Loucy (cell line): ENCODE measurements around the gene TMEM51.

Source experiments
- H2AFZ ChIP-seq: fragments of 200-600 bp; sonication (generic); 2 replicates; pipeline ENCODE4 v1.6.0; 2016; ENCODE audit warnings: antibody characterized with exemption, mild to moderate bottlenecking, low read length, moderate library complexity
- H3F3A ChIP-seq: fragments of 200-600 bp; 2 replicates; pipeline ENCODE4 v1.6.0; 2016; ENCODE audit warnings: antibody characterized with exemption, low read depth, mild to moderate bottlenecking
- H3K27me3 ChIP-seq: fragments of 200-600 bp; sonication (generic); 2 replicates; pipeline ENCODE4 v1.6.1; 2014; ENCODE audit warnings: low read length, mild to moderate bottlenecking; ENCODE audit not compliant: insufficient read depth, poor library complexity, severe bottlenecking
- H3K36me3 ChIP-seq: fragments of 200-600 bp; sonication (generic); 2 replicates; pipeline ENCODE4 v1.6.1; 2016; ENCODE audit warnings: low read length; ENCODE audit not compliant: insufficient read depth
- H3K4me1 ChIP-seq: fragments of 200-600 bp; sonication (generic); 2 replicates; pipeline ENCODE4 v1.5.1; 2014; ENCODE audit warnings: low read length, mild to moderate bottlenecking; ENCODE audit not compliant: insufficient read depth, poor library complexity, severe bottlenecking
- H3K4me2 ChIP-seq: fragments of 200-600 bp; sonication (generic); 2 replicates; pipeline ENCODE4 v1.6.0; 2014; ENCODE audit warnings: antibody characterized with exemption, low read length, low read depth, mild to moderate bottlenecking; ENCODE audit not compliant: poor library complexity, severe bottlenecking
- H3K4me3 ChIP-seq: fragments of 200-600 bp; sonication (generic); 2 replicates; pipeline ENCODE4 v1.5.1; 2014; ENCODE audit warnings: low read length, mild to moderate bottlenecking, mixed read lengths; ENCODE audit not compliant: poor library complexity, severe bottlenecking
- H3K79me2 ChIP-seq: fragments of 200-600 bp; sonication (generic); 2 replicates; pipeline ENCODE4 v1.6.1; 2014; ENCODE audit warnings: low read length; ENCODE audit not compliant: insufficient read depth
- H3K9ac ChIP-seq: fragments of 200-600 bp; sonication (generic); 2 replicates; pipeline ENCODE4 v1.6.0; 2014; ENCODE audit warnings: mild to moderate bottlenecking, low read depth, low read length, moderate library complexity; ENCODE audit not compliant: poor library complexity, severe bottlenecking
- H3K9me2 ChIP-seq: fragments of 200-600 bp; sonication (generic); replicated peaks from 2 replicates; pipeline ENCODE4 v1.6.1; 2016; ENCODE audit warnings: low read depth, low read length, mixed read lengths
- H3K9me3 ChIP-seq: fragments of 200-600 bp; sonication (generic); 2 replicates; pipeline ENCODE4 v1.6.1; 2014; ENCODE audit warnings: mild to moderate bottlenecking, antibody characterized with exemption, low read length, low read depth; ENCODE audit not compliant: insufficient read depth
- H4K20me1 ChIP-seq: fragments of 200-600 bp; sonication (generic); 2 replicates; pipeline ENCODE4 v1.6.0; 2014; ENCODE audit warnings: antibody characterized with exemption, low read length, mild to moderate bottlenecking; ENCODE audit not compliant: insufficient read depth, poor library complexity, severe bottlenecking
- CTCF ChIP-seq: fragments of 200-600 bp; sonication (generic); conservative IDR thresholded peaks from 2 replicates; pipeline ENCODE4 v1.5.1; 2014; ENCODE audit warnings: mild to moderate bottlenecking, antibody characterized with exemption, low read length
- EZH2phosphoT487 ChIP-seq: fragments of 200-600 bp; IDR thresholded peaks from 2 replicates; pipeline ENCODE4 v1.6.1; 2018; ENCODE audit warnings: antibody characterized with exemption, mild to moderate bottlenecking, moderate library complexity, borderline replicate concordance

TMEM51 gene

GRCh38 chr1:15233689-15234088, 80.1 kb downstream of the TMEM51 start:
- no peaks in the 10 kb centered on the region for H3K4me1 ChIP-seq
- TF ChIP-seq EZH2phosphoT487 (no peak), CTCF (no peak)
- no peak overlapping the region for H2AFZ ChIP-seq
- H4K20me1 ChIP-seq = no peaks in the 10 kb centered on the region
- H3K79me2 ChIP-seq = no peaks in the 10 kb centered on the region
- no peaks in the 10 kb centered on the region for H3F3A ChIP-seq
- H3K9me2 ChIP-seq = no peaks in the 10 kb centered on the region
- H3K9ac ChIP-seq = no peak overlapping the region
- no peak overlapping the region for H3K4me3 ChIP-seq
- H3K36me3 ChIP-seq = no peaks in the 10 kb centered on the region
- no peak overlapping the region for H3K4me2 ChIP-seq
- H3K27me3 ChIP-seq = no peaks in the 10 kb centered on the region
- no peaks in the 10 kb centered on the region for H3K9me3 ChIP-seq

GRCh38 chr1:15236321-15236721, 82.8 kb downstream of the TMEM51 start:
- no peaks in the 10 kb centered on the region for H4K20me1 ChIP-seq
- no peak for TF ChIP-seq CTCF
- TF ChIP-seq EZH2phosphoT487 = no peak
- no peaks in the 10 kb centered on the region for H3K79me2 ChIP-seq
- H3K4me2 ChIP-seq = no peak overlapping the region
- H3K9me2 ChIP-seq = no peaks in the 10 kb centered on the region
- no peaks in the 10 kb centered on the region for H3K4me1 ChIP-seq
- H3K9me3 ChIP-seq = no peaks in the 10 kb centered on the region
- H3K27me3 ChIP-seq = no peaks in the 10 kb centered on the region
- H3F3A ChIP-seq = no peaks in the 10 kb centered on the region
- H3K36me3 ChIP-seq = no peaks in the 10 kb centered on the region
- H2AFZ ChIP-seq = no peak overlapping the region
- H3K4me3 ChIP-seq = no peak overlapping the region
- no peak overlapping the region for H3K9ac ChIP-seq

- H3K9me2 ChIP-seq = no peaks in the 10 kb centered on the region
- TF ChIP-seq CTCF = no peak
- no peak for TF ChIP-seq EZH2phosphoT487
- no peak overlapping the region for H3K4me3 ChIP-seq
- H3K27me3 ChIP-seq = no peaks in the 10 kb centered on the region
- no peak overlapping the region for H2AFZ ChIP-seq
- no peaks in the 10 kb centered on the region for H3K4me1 ChIP-seq
- H3K4me2 ChIP-seq = no peak overlapping the region
- H3K36me3 ChIP-seq = no peaks in the 10 kb centered on the region
- H3K9ac ChIP-seq = no peak overlapping the region
- H4K20me1 ChIP-seq = no peaks in the 10 kb centered on the region
- no peaks in the 10 kb centered on the region for H3F3A ChIP-seq
- H3K79me2 ChIP-seq = no peaks in the 10 kb centered on the region
- H3K9me3 ChIP-seq = no peaks in the 10 kb centered on the region
These were observed 83.2 kb downstream of the TMEM51 start for GRCh38 chr1:15236746-15237145.
